Measurements from ENCODE around the gene KDM6A. TPM values are rescaled to one million over a fixed set of nuclear protein-coding genes. Genes with fewer than 3 reads are reported as not detected.

The KDM6A gene
- total and polyA plus RNA-seq, 2 donors (not counting 1 experiment from before 2014, with no cell fraction given) = 33.3 to 57.0 TPM

- Histone ChIP-seq H2AFZ (ENCODE audit: insufficient read depth, low read depth, low read length, poor library complexity, severe bottlenecking) (peak overlapping the region; percentile 92), H3K9me3 (ENCODE audit: control extremely low read depth in 1 of 3, control insufficient read depth in 2 of 3, insufficient read depth in 1 of 3, low read length in 2 of 3) (no peaks in the 10 kb centered on the region), H3K27ac (ENCODE audit: low read length in 2 of 2) (peak overlapping the region; percentile 80 to 100), H3K4me2 (replicated peaks; ENCODE audit: low read depth, low read length, poor library complexity, severe bottlenecking) (peak overlapping the region; percentile 77), H3K27me3 (replicated peaks in 1 of 4; ENCODE audit: control extremely low read depth in 1 of 4, control insufficient read depth in 3 of 4, insufficient read depth in 4 of 4, low read length in 3 of 4) (no peaks in the 10 kb centered on the region), H3K4me3 (ENCODE audit: control extremely low read depth in 1 of 5, extremely low read depth in 1 of 5, insufficient read depth in 1 of 5, low read depth in 2 of 5, low read length in 4 of 5) (peak overlapping the region; percentile 50 to 90 (median 74)), H3K79me2 (ENCODE audit: control insufficient read depth, insufficient read depth, low read length) (peaks cover 64% of the 10 kb centered on the region), H4K20me1 (ENCODE audit: control insufficient read depth, insufficient read depth, low read length, poor library complexity, severe bottlenecking) (peaks cover 12% of the 10 kb centered on the region), H3K9ac (ENCODE audit: low read length) (peak overlapping the region; percentile 99), H3K36me3 (replicated peaks in 1 of 2; ENCODE audit: control extremely low read depth in 1 of 2, control insufficient read depth in 1 of 2, extremely low read depth in 1 of 2, insufficient read depth in 2 of 2, low read length in 1 of 2) (no peaks in the 10 kb centered on the region), H3K4me1 (ENCODE audit: control insufficient read depth in 2 of 2, insufficient read depth in 2 of 2, low read length in 2 of 2) (peaks cover 9 to 25% of the 10 kb centered on the region in 2 donors)
- Mint-ChIP-seq H3K27me3 (no peaks in the 10 kb centered on the region), H3K9me3 (ENCODE audit: insufficient read depth) (no peaks in the 10 kb centered on the region), H3K4me1 (peaks cover 16% of the 10 kb centered on the region), H3K4me3 (peak overlapping the region; percentile 88), H3K27ac (peak overlapping the region; percentile 96)
- TF ChIP-seq EZH2 (IDR thresholded peaks at IDR 0.05; ENCODE audit: borderline replicate concordance, insufficient read depth, low read depth, low read length, poor library complexity, severe bottlenecking) (no peak), CTCF (IDR thresholded peaks at IDR 0.05) (no peak)
- ChIA-PET POLR2A (interaction anchor here (0.6 to 0.9 kb wide), 8 partner anchors 13 to 309 kb away, joined by 3 to 9 read pairs (median 5); no protein-coding TSS in a partner anchor), CTCF (no interaction called here)
- WGBS (ENCODE audit: insufficient coverage) = under 1% methylated on average over 36 of the region's 60 CpGs
- ATAC-seq (ENCODE audit: low read depth) (peak; percentile 21), DNase-seq (peak; percentile 75)
- intact Hi-C loops (cut with micrococcal nuclease) = loop anchor here (5.0 kb wide), 4 partner anchors 35 to 890 kb away; partner anchors contain the start of gene FUNDC1
Observed at GRCh38 chrX:44871931-44872820, 812 bp upstream of the KDM6A start.

Data from B cell (primary cell).